ENCODE results near the gene HLA-DMA. TPM values are rescaled to one million over a fixed set of nuclear protein-coding genes. Genes with fewer than 3 reads are reported as not detected.

HLA-DMA gene
- total RNA-seq, 2 donors from 2014 or later: 14.5 to 26.1 TPM

GRCh38 chr6:32973144-32974015 lies 20.5 kb upstream of the HLA-DMA start:
- H3K4me1 ChIP-seq: peaks cover 22% of the 10 kb centered on the region
- H3K9ac ChIP-seq (ENCODE audit: low read depth in 2 of 2, low read length in 2 of 2): peak overlapping the region; percentile 66 to 97
- no peaks in the 10 kb centered on the region for H3K27me3 ChIP-seq
- H3K27ac ChIP-seq: peak overlapping the region; percentile 87
- intact Hi-C loops (cut with DNase I): no loop called here
- peak; percentile 60 for DNase-seq
- no peaks in the 10 kb centered on the region for H3K9me3 ChIP-seq
- H3K4me3 ChIP-seq: peak overlapping the region; percentile 91
- H3K36me3 ChIP-seq: peaks cover 30% of the 10 kb centered on the region
- TF ChIP-seq CTCF (IDR thresholded peaks at IDR 0.05): no peak

GRCh38 chr6:32972353-32973143 lies 19.7 kb upstream of the HLA-DMA start:
- Histone ChIP-seq H3K9ac (ENCODE audit: low read depth in 2 of 2, low read length in 2 of 2) (peak overlapping the region; percentile 66 to 97), H3K4me3 (peak overlapping the region; percentile 91), H3K36me3 (peaks cover 23% of the 10 kb centered on the region), H3K27me3 (no peaks in the 10 kb centered on the region), H3K4me1 (peaks cover 15% of the 10 kb centered on the region), H3K9me3 (no peaks in the 10 kb centered on the region), H3K27ac (peak overlapping the region; percentile 87)
- intact Hi-C loops (cut with DNase I): no loop called here
- TF ChIP-seq CTCF (IDR thresholded peaks at IDR 0.05): no peak
- no peak for DNase-seq

GRCh38 chr6:32971581-32972352 lies 18.9 kb upstream of the HLA-DMA start:
- Histone ChIP-seq H3K36me3 (peaks cover 16% of the 10 kb centered on the region), H3K4me3 (peak overlapping the region; percentile 91), H3K27ac (peak overlapping the region; percentile 96), H3K9me3 (no peaks in the 10 kb centered on the region), H3K4me1 (peaks cover 12% of the 10 kb centered on the region), H3K27me3 (no peaks in the 10 kb centered on the region), H3K9ac (ENCODE audit: low read depth in 2 of 2, low read length in 2 of 2) (peak overlapping the region; percentile 87 to 97)
- TF ChIP-seq CTCF (IDR thresholded peaks at IDR 0.05): no peak
- intact Hi-C loops (cut with DNase I): no loop called here
- DNase-seq: peak; percentile 100

- H3K27ac ChIP-seq: peak overlapping the region; percentile 96
- H3K9ac ChIP-seq (ENCODE audit: low read depth in 2 of 2, low read length in 2 of 2): peak overlapping the region; percentile 87 to 97
- no peaks in the 10 kb centered on the region for H3K27me3 ChIP-seq
- no peaks in the 10 kb centered on the region for H3K9me3 ChIP-seq
- H3K36me3 ChIP-seq: peaks cover 10% of the 10 kb centered on the region
- no peak for DNase-seq
- intact Hi-C loops (cut with DNase I): no loop called here
- peaks cover 9% of the 10 kb centered on the region for H3K4me1 ChIP-seq
- TF ChIP-seq CTCF (IDR thresholded peaks at IDR 0.05): no peak
- peak overlapping the region; percentile 91 for H3K4me3 ChIP-seq
Measured at GRCh38 chr6:32971242-32971580, 18.3 kb upstream of the HLA-DMA start.
